Ectodermal cell (in vitro differentiated cells): Measurements from ENCODE around the gene MSH5. TPM values are rescaled to one million over a fixed set of nuclear protein-coding genes. Genes with fewer than 3 reads are reported as not detected.
A peak's percentile ranks its signal among the peaks of the same experiment; 100 is the strongest.

Experiments used
- H3K27ac ChIP-seq: 2 replicates; pipeline ENCODE4 v1.7.0; 2013; ENCODE audit warnings: mild to moderate bottlenecking, low read depth, low read length; ENCODE audit not compliant: insufficient read depth, poor library complexity, severe bottlenecking
- H3K27me3 ChIP-seq: 2 replicates; pipeline ENCODE4 v1.7.0; 2013; ENCODE audit warnings: mild to moderate bottlenecking, low read length; ENCODE audit not compliant: insufficient read depth, control insufficient read depth, poor library complexity, severe bottlenecking
- H3K36me3 ChIP-seq: one replicate; pipeline ENCODE4 v1.7.0; 2013; ENCODE audit warnings: low read length; ENCODE audit not compliant: control insufficient read depth, insufficient read depth
- H3K4me1 ChIP-seq: one replicate; pipeline ENCODE4 v1.7.0; 2013; ENCODE audit warnings: low read length; ENCODE audit not compliant: control insufficient read depth, insufficient read depth
- H3K4me3 ChIP-seq: 2 replicates; pipeline ENCODE4 v1.7.0; 2013; ENCODE audit warnings: low read depth, low read length, control low read depth; ENCODE audit not compliant: insufficient read depth
- H3K9me3 ChIP-seq: 2 replicates; pipeline ENCODE4 v1.7.0; 2013; ENCODE audit warnings: mild to moderate bottlenecking, low read length, moderate library complexity; ENCODE audit not compliant: control insufficient read depth
- WGBS, 2 experiments: methylation state at CpG; one replicate each; pipeline ENCODE4 v1.1.7; 2013; ENCODE audit warnings: missing lambda C conversion rate in 2 of 2; 5-methylcytosine and 5-hydroxymethylcytosine counted together
- polyA plus RNA-seq, 4 experiments: library from polyadenylated mRNA; stranded (reverse); fragments of 50-300 nt; gene quantifications; one replicate each; pipeline ENCODE4 v1.2.3, GENCODE V29; 2013

Gene MSH5
- polyA plus RNA-seq (2013, experiment 1 of 4) = 51.6 TPM
- polyA plus RNA-seq (2013, experiment 2 of 4) = 46.9 TPM
- polyA plus RNA-seq (2013, experiment 3 of 4) = 34.1 TPM
- 44.3 TPM for polyA plus RNA-seq (2013, experiment 4 of 4)

- 2% methylated on average over 58 of the region's 58 CpGs for WGBS, 2 experiments
- peaks cover 4% of the 10 kb centered on the region for H3K36me3 ChIP-seq
Measured at GRCh38 chr6:31739639-31740396, at the start of gene MSH5. Gene MSH5, plus strand, starts transcription at chr6:31740005. Its CDS starts 462 bp downstream, at chr6:31740467.

GRCh38 chr6:31690231-31691077 is 49.4 kb upstream of the MSH5 start:
- H3K4me3 ChIP-seq = no peak overlapping the region
- no peaks in the 10 kb centered on the region for H3K9me3 ChIP-seq
- peaks cover 30% of the 10 kb centered on the region for H3K36me3 ChIP-seq
- H3K27ac ChIP-seq = no peak overlapping the region
- 92 to 93% methylated on average over 8 to 10 of the region's 10 CpGs for WGBS, 2 experiments
- H3K4me1 ChIP-seq = no peaks in the 10 kb centered on the region
- H3K27me3 ChIP-seq = no peaks in the 10 kb centered on the region

More at GRCh38 chr6:31739639-31740396, at the start of gene MSH5:
- Histone ChIP-seq H3K27me3 (no peaks in the 10 kb centered on the region), H3K4me3 (peak within 1 kb of the TSS; percentile 52), H3K9me3 (no peaks in the 10 kb centered on the region), H3K4me1 (peaks cover 39% of the 10 kb centered on the region), H3K27ac (peak within 1 kb of the TSS; percentile 67)

DNA sequence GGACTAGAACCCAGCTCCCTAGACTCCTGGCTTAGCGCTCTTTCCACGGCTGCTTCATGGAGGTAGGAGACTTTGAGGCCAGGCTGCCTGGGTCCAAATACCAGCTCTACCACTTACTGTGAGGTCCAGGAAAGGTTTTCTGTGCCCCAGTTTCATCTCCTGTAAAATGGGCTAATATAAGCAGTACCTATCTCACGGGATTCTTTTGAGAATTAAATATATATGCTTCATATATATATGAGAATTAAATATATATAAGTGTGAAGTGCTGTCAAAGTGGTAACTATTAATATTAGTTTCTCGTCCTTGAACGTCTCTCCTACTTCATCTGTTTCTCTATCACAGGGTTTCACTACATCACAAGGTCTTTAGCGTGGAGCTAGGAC is 48.7 kb upstream of the MSH5 start:
- no peaks in the 10 kb centered on the region for H3K4me1 ChIP-seq
- no peak overlapping the region for H3K27ac ChIP-seq
- no peaks in the 10 kb centered on the region for H3K27me3 ChIP-seq
- H3K9me3 ChIP-seq = no peaks in the 10 kb centered on the region
- peaks cover 30% of the 10 kb centered on the region for H3K36me3 ChIP-seq
- 96 to 100% methylated on average over 4 to 5 of the region's 6 CpGs for WGBS, 2 experiments
- no peak overlapping the region for H3K4me3 ChIP-seq

GRCh38 chr6:31691564-31692108 is 48.2 kb upstream of the MSH5 start:
- Histone ChIP-seq H3K27ac (no peak overlapping the region), H3K36me3 (peaks cover 25% of the 10 kb centered on the region), H3K4me1 (no peaks in the 10 kb centered on the region), H3K27me3 (no peaks in the 10 kb centered on the region), H3K4me3 (no peak overlapping the region), H3K9me3 (no peaks in the 10 kb centered on the region)
- 94 to 95% methylated on average over 12 of the region's 12 CpGs for WGBS, 2 experiments

- Histone ChIP-seq H3K9me3 (no peaks in the 10 kb centered on the region), H3K27ac (no peak overlapping the region), H3K4me3 (no peak overlapping the region), H3K4me1 (no peaks in the 10 kb centered on the region), H3K27me3 (no peaks in the 10 kb centered on the region), H3K36me3 (peaks cover 19% of the 10 kb centered on the region)
- WGBS, 2 experiments = 94 to 95% methylated on average over 4 of the region's 4 CpGs
Measured at GRCh38 chr6:31692353-31692752, 47.5 kb upstream of the MSH5 start.

- H3K36me3 ChIP-seq = peaks cover 14% of the 10 kb centered on the region
- no peak overlapping the region for H3K27ac ChIP-seq
Measured at GRCh38 chr6:31692886-31693285, 46.9 kb upstream of the MSH5 start.

GRCh38 chr6:31693535-31693934 is 46.3 kb upstream of the MSH5 start:
- H3K27me3 ChIP-seq = no peaks in the 10 kb centered on the region
- no peak overlapping the region for H3K4me3 ChIP-seq
- H3K4me1 ChIP-seq = no peaks in the 10 kb centered on the region
- H3K36me3 ChIP-seq = peaks cover 12% of the 10 kb centered on the region
- H3K9me3 ChIP-seq = no peaks in the 10 kb centered on the region
- WGBS, 2 experiments = 93 to 95% methylated on average over 6 of the region's 6 CpGs
- no peak overlapping the region for H3K27ac ChIP-seq

More at GRCh38 chr6:31692886-31693285, 46.9 kb upstream of the MSH5 start:
- 94 to 96% methylated on average over 9 of the region's 9 CpGs for WGBS, 2 experiments
- Histone ChIP-seq H3K27me3 (no peaks in the 10 kb centered on the region), H3K4me1 (no peaks in the 10 kb centered on the region), H3K9me3 (no peaks in the 10 kb centered on the region), H3K4me3 (no peak overlapping the region)

- no peak overlapping the region for H3K27ac ChIP-seq
- 87 to 93% methylated on average over 3 of the region's 3 CpGs for WGBS, 2 experiments
- H3K4me3 ChIP-seq = no peak overlapping the region
- H3K27me3 ChIP-seq = no peaks in the 10 kb centered on the region
- H3K4me1 ChIP-seq = peaks cover 9% of the 10 kb centered on the region
- H3K36me3 ChIP-seq = peaks cover 12% of the 10 kb centered on the region
- no peaks in the 10 kb centered on the region for H3K9me3 ChIP-seq
Measured at GRCh38 chr6:31697555-31697954, 42.2 kb upstream of the MSH5 start.

GRCh38 chr6:31700740-31701401 is 38.9 kb upstream of the MSH5 start:
- Histone ChIP-seq H3K9me3 (no peaks in the 10 kb centered on the region), H3K36me3 (no peaks in the 10 kb centered on the region), H3K4me3 (no peak overlapping the region), H3K27ac (no peak overlapping the region), H3K4me1 (peaks cover 9% of the 10 kb centered on the region), H3K27me3 (no peaks in the 10 kb centered on the region)
- 93 to 99% methylated on average over 4 to 5 of the region's 5 CpGs for WGBS, 2 experiments
